OCI-LY3 (cell line): ENCODE results near the gene NSG1.

ENCODE experiments used
- H2AFZ ChIP-seq: fragments of 200-600, 300-600 bp; shearing (Covaris generic); 2 replicates; pipeline ENCODE4 v1.6.0; 2014; ENCODE audit warnings: antibody characterized with exemption, low read depth, low read length
- H3K27ac ChIP-seq: fragments of 200-600, 300-600 bp; sonication (generic); 2 replicates; pipeline ENCODE4 v1.5.1; 2014; ENCODE audit warnings: mild to moderate bottlenecking, low read length, moderate library complexity, mixed read lengths
- H3K27me3 ChIP-seq: fragments of 200-600, 300-600 bp; sonication (generic); 2 replicates; pipeline ENCODE4 v1.6.1; 2014; ENCODE audit warnings: low read depth, low read length, mixed read lengths
- H3K36me3 ChIP-seq: fragments of 200-600, 300-600 bp; sonication (generic); replicated peaks from 2 replicates; pipeline ENCODE3; 2014; ENCODE audit warnings: low read depth, low read length, mixed read lengths
- H3K4me1 ChIP-seq: fragments of 300-600, 200-600 bp; sonication (generic); 2 replicates; pipeline ENCODE4 v1.6.1; 2014; ENCODE audit warnings: low read length, mixed read lengths
- H3K4me2 ChIP-seq: fragments of 200-600, 300-600 bp; sonication (generic); 2 replicates; pipeline ENCODE4 v1.6.1; 2014; ENCODE audit warnings: low read length, mixed read lengths
- H3K4me3 ChIP-seq: fragments of 300-600, 200-600 bp; sonication (generic); 2 replicates; pipeline ENCODE4 v1.5.1; 2014; ENCODE audit warnings: antibody characterized with exemption, mild to moderate bottlenecking, low read length, moderate library complexity
- H3K79me2 ChIP-seq: fragments of 300-600, 200-600 bp; shearing (Covaris generic); 2 replicates; pipeline ENCODE4 v1.6.1; 2014; ENCODE audit warnings: mild to moderate bottlenecking, low read length, mixed read lengths
- H3K9ac ChIP-seq: fragments of 300-600, 200-600 bp; shearing (Covaris generic); 2 replicates; pipeline ENCODE4 v1.6.0; 2014; ENCODE audit warnings: mild to moderate bottlenecking, low read length, moderate library complexity
- H3K9me3 ChIP-seq: fragments of 200-600, 300-600 bp; shearing (Covaris generic); 2 replicates; pipeline ENCODE4 v1.6.1; 2014; ENCODE audit warnings: low read length, mixed read lengths; ENCODE audit not compliant: insufficient read depth
- H4K20me1 ChIP-seq: fragments of 200-600, 300-600 bp; sonication (generic); 2 replicates; pipeline ENCODE4 v1.6.1; 2016; ENCODE audit warnings: low read length, mixed read lengths; ENCODE audit not compliant: insufficient read depth
- EZH2phosphoT487 ChIP-seq: fragments of 200-600 bp; shearing (Covaris generic); IDR thresholded peaks from 2 replicates; pipeline ENCODE4 v1.6.1; 2018; ENCODE audit warnings: antibody characterized with exemption, mixed run types, low read depth
- TF ChIP-seq, protein P1 (sequence below): fragments of 200-600, 300-600 bp; sonication (generic); IDR thresholded peaks from 2 replicates; pipeline ENCODE4 v1.5.1; 2014; ENCODE audit warnings: antibody characterized with exemption, low read length, low read depth

NSG1 gene

DNA sequence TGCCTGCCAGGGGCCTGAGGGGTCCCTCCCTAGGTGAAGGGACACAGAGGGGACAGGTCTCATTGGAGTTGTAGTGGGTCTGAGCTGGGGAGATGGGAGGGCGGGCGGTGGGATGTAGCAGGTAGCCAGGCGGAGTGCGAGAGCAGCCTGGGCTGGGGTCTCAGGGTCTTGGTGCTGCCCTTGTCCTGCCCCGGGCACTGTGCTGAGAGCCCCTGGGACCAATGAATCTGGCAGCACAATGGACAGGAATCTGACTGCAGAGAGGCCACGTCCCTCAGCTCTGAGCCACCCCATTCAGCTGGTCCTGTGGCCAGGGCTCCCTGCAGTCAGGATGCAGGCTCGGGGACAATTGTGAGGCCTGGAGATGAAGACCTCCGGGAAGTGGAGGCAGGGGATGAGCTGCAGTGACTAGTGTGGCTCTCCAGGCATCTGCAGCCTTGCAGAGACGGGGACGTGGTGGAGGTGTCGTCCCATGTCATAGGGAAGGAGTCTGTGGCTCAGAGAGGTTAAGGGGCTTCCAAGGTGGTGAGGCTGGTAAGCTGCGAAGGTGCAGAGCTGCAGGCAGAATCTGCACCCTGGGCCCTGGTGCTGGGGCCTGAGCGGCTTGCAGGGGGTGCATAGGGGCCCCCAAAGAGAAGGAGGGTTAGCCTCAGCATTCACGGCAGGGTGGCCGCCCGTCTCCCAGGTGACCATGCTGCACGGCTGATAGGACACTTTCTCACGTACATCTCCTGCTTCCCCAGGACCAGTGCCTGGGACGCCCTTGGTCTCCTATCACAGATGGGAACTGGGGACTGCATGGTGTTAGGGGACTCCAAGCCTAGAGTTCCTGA lies 20.6 kb downstream of the NSG1 start:
- H3K9me3 ChIP-seq = no peaks in the 10 kb centered on the region

GRCh38 chr4:4408132-4408523 lies 21.2 kb downstream of the NSG1 start:
- Histone ChIP-seq H3K4me1 (no peaks in the 10 kb centered on the region), H3K36me3 (no peaks in the 10 kb centered on the region), H2AFZ (no peak overlapping the region), H3K27ac (no peak overlapping the region), H3K27me3 (peaks cover 9% of the 10 kb centered on the region), H4K20me1 (no peaks in the 10 kb centered on the region), H3K79me2 (no peaks in the 10 kb centered on the region), H3K9ac (no peak overlapping the region), H3K9me3 (no peaks in the 10 kb centered on the region), H3K4me3 (no peak overlapping the region), H3K4me2 (no peak overlapping the region)
- no peak for TF ChIP-seq EZH2phosphoT487
- TF ChIP-seq, protein P1, sequence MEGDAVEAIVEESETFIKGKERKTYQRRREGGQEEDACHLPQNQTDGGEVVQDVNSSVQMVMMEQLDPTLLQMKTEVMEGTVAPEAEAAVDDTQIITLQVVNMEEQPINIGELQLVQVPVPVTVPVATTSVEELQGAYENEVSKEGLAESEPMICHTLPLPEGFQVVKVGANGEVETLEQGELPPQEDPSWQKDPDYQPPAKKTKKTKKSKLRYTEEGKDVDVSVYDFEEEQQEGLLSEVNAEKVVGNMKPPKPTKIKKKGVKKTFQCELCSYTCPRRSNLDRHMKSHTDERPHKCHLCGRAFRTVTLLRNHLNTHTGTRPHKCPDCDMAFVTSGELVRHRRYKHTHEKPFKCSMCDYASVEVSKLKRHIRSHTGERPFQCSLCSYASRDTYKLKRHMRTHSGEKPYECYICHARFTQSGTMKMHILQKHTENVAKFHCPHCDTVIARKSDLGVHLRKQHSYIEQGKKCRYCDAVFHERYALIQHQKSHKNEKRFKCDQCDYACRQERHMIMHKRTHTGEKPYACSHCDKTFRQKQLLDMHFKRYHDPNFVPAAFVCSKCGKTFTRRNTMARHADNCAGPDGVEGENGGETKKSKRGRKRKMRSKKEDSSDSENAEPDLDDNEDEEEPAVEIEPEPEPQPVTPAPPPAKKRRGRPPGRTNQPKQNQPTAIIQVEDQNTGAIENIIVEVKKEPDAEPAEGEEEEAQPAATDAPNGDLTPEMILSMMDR = no peak

More for the DNA sequence above, 20.6 kb downstream of the NSG1 start:
- no peak overlapping the region for H3K9ac ChIP-seq
- TF ChIP-seq, protein P1 = no peak
- TF ChIP-seq EZH2phosphoT487 = no peak
- H2AFZ ChIP-seq = no peak overlapping the region
- H3K36me3 ChIP-seq = no peaks in the 10 kb centered on the region
- peaks cover 9% of the 10 kb centered on the region for H3K27me3 ChIP-seq
- no peaks in the 10 kb centered on the region for H4K20me1 ChIP-seq
- H3K27ac ChIP-seq = no peak overlapping the region
- no peaks in the 10 kb centered on the region for H3K79me2 ChIP-seq
- no peaks in the 10 kb centered on the region for H3K4me1 ChIP-seq
- no peak overlapping the region for H3K4me3 ChIP-seq
- H3K4me2 ChIP-seq = no peak overlapping the region

GRCh38 chr4:4408576-4409335 lies 21.9 kb downstream of the NSG1 start:
- H3K79me2 ChIP-seq = no peaks in the 10 kb centered on the region
- H2AFZ ChIP-seq = no peak overlapping the region
- H3K27ac ChIP-seq = no peak overlapping the region
- no peak overlapping the region for H3K4me2 ChIP-seq
- H3K36me3 ChIP-seq = no peaks in the 10 kb centered on the region
- H3K4me1 ChIP-seq = no peaks in the 10 kb centered on the region
- TF ChIP-seq, protein P1 = no peak
- TF ChIP-seq EZH2phosphoT487 = no peak
- no peaks in the 10 kb centered on the region for H3K9me3 ChIP-seq
- no peak overlapping the region for H3K4me3 ChIP-seq
- H4K20me1 ChIP-seq = no peaks in the 10 kb centered on the region
- no peak overlapping the region for H3K9ac ChIP-seq
- H3K27me3 ChIP-seq = peaks cover 9% of the 10 kb centered on the region

GRCh38 chr4:4409416-4410115 lies 22.7 kb downstream of the NSG1 start:
- Histone ChIP-seq H3K79me2 (no peaks in the 10 kb centered on the region), H3K36me3 (no peaks in the 10 kb centered on the region), H3K9ac (no peak overlapping the region), H4K20me1 (no peaks in the 10 kb centered on the region), H3K27me3 (peaks cover 9% of the 10 kb centered on the region), H3K4me3 (no peak overlapping the region), H3K27ac (no peak overlapping the region), H3K4me2 (no peak overlapping the region), H2AFZ (no peak overlapping the region), H3K4me1 (no peaks in the 10 kb centered on the region), H3K9me3 (no peaks in the 10 kb centered on the region)
- TF ChIP-seq EZH2phosphoT487 = no peak
- TF ChIP-seq, protein P1 = no peak
